GM04503 (cell line): ENCODE measurements around the gene ANGPTL2.

ENCODE experiments used
- DNase-seq: peaks from one replicate; pipeline ENCODE4 v3.0.0-alpha.2; 2012; ENCODE audit warnings: low read depth

The ANGPTL2 gene

DNA sequence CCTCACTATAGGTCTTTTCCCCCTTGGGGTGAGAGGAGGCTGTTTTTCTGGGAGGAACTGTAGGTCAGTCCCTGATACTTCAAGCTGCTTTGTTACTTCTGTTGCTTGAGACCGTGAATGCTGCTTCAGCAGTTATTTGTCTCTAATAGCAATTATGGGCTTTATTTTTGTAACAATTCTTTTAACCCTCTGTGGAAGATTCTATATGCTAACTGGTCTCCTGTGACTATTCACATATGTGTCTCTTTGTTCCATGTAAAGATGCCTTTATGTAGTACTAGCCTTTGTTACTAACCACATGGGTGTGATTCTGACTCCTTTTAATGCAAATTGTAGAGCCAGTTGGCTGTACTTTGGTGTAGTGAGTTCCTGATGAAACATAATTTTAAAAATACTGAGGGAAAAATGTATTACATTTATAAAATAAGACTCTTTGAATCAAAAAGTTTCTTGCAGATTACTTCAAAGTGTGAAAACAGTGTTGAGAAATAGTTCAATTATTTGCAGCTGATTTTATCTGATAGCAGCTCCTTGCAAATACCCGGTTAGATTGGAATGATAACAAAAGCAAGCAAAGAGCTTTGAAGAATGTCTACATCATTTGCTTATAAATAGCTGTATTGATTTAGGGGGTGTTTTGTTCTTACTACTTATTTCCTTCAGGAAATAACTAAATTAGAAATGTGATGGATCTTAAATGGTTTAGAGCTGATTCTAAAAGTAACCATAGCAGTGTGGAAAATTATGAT lies 46.6 kb downstream of the ANGPTL2 start:
- DNase-seq: no peak

DNA sequence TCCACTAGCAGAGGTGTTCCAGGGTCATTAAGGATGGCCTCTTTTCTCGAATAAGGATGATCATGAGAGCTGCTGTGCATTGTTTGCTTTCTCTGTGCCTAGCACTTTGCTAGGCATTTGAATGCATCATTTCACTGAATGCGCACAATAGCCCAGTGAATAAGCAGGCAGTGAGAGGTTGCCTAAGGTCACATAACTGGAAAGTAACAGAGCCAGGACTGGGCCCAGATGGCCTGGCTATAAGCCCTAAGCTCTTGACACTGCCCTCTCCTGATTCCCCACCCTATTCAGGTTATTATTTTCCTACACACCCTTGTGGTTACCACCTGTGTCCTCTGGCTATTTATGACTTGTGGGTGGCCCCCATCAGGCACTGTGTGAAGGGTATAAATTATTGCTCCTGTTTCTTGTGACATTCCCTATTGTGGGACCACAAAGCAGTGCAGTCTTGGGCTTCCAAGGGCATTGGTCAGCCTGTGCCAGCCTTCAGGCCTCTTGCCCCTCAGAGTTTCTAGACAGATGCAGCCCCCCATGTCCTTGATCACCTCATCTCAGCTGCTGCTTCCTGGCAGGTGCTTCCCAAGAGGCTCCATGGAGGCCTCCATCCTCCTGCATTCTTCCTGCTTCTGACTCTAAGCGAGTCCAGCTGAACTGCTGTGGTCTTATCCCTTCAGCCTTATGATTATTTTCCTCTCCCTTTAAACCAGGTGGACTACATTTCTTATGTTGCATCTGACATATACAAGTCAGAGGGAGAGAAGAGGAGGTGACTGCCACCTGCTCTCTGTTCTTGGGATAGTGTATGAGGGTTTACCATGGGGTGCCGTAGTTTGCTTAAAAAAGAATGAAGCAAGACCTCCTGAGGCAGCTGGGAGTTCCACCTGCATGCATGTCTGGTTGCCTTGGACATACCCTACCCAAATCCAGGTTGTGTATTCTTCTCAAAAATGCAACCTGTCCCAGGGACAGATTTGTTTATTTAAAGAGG lies 47.6 kb downstream of the ANGPTL2 start:
- DNase-seq: no peak

DNA sequence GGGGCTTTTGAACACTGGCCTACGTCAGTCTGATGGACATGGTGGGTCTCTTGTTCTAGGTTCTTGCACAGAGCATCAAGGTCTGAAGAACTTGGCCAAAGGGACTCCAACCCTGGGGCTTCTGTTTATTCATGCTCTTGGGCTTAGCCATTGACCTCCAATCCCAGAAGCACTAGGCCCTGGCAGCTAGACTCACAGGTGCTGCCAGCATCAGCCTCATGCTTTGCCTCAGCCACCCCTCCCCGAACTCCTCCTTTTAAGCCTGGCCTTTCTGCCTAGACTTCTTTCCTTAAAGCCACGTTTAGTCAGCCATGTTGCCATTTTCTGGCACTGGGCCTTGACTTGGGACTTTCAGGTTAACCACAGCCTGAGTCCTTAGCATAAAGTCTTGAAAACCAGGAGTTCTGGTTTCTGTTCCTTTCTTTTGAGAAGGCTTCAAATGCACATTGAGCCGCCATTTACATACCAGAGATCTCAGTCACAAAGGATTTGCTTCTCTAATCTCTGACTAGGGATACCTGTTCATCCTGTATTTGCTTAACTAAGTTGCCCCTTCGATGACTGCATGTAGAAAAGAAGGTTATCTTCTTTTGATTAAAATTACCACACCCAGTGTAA lies 54.7 kb downstream of the ANGPTL2 start:
- DNase-seq: no peak

DNA sequence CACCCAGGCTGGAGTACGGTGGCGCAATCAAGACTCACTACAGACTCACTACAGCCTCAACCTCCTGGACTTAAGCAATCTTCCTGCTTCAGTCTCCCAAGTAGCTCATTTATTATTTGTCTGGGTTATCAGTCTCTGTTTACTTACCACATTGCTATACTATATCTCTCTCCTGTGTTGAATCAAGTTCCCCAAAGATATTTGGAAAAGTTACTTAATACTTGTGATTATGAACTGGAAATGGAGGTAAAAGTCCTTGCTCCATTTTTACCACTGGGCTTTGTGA lies 55.6 kb downstream of the ANGPTL2 start:
- DNase-seq: no peak

DNA sequence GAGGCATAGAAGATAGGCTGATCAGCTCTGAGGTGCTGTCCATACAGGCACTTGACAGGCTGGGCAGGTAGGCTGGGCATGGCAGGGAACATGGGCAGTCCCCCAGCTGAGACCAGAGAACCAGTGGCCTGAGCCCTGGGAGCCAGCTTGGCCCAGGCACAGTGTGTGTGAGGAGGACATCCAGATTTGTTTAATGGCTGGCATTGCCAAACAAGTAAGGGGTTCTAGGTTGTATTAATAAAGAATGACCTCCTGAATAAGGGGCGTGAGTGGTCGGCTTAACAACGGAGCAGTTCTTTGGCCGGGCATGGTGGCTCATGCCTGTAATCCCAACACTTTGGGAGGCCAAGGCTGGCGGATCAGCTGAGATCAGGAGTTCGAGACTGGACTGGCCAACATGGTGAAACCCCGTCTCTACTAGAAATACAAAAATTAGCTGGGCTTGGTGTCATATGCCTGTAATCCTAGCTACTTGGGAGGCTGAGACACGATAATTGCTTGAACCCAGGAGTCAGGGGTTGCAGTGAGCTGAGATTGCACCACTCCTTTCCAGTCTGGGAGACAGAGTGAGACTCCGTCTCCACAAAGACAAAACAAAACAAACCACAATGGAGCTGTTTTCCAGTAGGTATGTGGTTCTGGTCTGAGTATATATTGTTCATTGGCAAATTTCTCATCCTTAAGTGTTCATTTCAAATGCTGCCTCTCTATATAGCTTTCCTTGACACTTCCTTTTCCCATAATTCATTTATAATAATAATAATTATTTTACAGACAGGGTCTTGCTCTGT lies 56.2 kb downstream of the ANGPTL2 start:
- DNase-seq: no peak

DNA sequence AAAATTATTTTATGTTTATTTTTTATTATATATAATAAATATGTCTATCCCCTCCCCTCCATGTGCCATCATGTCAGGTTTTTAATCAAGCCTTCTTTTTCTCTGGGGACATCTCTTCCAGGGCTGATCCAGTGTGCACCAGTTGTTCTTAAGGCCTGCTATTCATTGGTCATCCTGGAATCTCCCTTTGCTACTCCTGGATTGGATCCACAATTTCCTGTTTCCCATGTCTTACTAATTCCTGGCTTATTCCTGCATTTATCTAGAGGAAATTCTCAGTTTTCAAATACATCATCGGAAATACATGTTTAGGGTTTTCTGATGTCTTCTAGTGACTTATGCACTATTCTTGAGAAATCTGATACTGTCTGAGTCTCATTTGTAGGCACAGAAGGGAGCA lies 56.8 kb downstream of the ANGPTL2 start:
- DNase-seq: no peak

DNA sequence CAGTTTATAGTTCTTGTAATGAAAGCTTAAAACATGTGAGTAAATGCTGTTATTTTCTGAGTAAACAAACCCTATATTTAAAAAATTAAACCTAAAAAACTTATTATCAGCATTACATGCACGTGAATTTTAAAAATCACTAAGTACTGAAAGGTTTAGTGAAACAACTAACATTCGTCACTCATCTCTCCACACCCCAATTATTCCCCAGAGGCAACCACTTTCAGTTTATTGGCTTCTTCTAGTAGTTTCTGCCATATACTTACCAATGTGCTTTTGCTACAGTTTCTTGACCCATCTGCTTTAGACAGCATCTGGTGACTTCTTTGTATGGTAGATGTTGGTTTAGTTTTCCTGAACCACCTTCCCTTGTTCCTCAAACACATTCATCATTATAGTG lies 58.1 kb downstream of the ANGPTL2 start:
- no peak for DNase-seq

DNA sequence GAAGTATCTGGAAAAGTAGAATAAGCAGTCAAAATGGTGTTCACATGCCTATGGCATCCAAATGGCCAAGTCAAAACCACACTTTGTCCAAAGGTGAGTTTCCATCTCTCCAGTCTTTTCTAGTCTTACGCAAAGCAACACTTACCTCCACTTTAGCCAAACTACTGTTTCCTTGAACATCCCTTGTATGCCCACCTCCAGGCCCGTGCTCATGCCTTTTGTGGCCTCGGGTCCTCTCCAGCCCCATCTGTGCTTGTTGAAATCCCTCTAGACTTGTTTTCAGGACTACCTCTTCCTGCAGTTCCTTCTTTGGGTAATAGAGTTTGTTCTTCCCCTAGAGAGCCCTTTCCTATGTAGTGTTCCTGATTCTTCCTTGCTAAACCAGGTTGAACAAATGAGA lies 61.0 kb downstream of the ANGPTL2 start:
- no peak for DNase-seq

DNA sequence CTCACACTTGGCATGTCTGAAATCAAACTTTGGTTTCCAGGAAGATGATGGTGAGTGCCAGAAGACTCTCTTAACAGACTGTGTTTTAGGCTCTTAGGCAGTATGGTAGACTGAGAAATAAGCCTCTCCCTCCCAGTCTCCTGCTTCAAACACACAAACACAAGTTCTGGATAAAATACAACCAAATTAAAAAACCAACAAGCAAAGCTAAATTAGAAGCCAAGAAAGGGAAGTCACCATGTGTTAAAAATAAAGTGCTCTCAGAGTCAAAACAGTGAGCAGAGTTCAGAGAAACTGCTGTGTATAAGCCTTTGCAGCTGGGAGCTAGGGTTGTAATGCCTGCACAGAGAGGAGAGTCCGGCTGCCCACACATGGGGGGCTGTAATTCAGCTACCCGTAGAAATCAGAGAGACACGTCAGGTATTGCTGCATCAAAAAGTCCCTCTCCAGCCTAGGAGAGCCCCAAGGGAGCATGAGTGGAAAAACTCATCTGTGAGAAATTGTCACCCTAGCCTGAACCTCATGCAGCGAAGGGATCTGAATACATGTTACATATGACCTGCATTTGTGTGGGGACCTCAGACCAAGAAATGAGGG lies 62.6 kb downstream of the ANGPTL2 start:
- DNase-seq: no peak

DNA sequence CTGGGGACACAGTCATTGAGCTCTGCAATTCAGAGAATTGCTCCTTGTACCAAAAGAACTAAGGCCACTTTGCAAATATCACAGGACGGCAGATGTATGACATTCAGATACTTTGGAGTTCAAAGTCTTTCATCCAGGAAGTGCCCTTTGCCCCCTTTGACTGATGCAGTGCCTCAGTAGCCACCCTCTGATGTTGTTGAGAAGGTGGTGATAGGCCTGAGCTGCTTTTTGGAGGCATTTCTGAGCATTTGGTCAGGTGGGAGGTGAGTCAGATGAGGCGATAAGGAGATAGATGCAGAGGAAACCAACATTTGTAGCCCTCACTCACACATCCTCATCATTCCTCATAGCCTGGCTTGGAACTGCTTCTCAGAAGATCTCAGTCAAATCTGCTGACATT lies 63.4 kb downstream of the ANGPTL2 start:
- no peak for DNase-seq

DNA sequence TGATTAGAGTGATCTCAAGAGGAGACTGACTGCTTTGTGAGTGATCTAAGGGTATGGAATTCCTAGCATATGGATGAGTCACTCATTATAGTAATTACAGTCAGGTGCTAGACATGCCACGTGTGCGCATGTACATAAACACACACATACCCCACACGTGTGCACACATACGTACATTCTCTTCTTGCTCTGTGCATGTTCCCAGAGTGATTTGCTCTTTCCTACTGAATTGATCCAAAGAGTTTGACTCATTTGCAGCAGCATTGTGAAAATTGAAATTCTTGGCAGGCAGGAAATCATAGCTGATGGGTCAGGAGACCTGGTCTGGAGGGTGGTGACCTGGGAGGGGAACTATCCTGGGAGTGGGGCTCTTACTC lies 63.8 kb downstream of the ANGPTL2 start:
- no peak for DNase-seq

DNA sequence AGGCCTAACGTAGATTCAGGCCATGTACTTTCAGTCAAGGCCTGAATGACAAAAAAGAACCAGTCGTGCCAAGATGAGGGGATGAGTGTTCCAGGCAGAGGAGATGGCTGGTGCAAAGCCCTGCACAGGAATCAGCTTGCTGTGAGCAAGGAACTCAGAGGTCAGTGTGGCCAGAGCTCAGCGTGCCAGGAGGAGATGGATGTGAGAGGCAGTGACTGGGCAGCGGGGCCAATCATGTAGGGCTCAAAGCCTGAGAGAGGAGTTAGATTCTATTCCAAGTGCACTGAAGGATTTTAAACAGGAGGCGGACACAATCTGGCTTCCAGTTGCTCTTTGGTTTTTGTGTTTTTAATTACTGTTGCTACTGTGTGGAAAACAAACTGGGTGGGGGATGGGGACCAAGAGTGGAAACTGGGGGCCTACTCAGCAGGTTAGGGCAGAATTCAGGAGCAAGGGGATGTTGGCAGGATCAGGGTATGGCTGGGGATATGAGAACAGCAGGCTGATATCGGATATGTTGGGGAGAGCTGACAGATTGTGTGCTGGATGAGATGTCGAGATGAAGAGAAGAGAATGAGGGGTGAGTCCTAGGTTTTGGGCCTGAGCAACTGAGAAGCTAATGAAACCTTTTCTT lies 64.3 kb downstream of the ANGPTL2 start:
- DNase-seq: no peak

DNA sequence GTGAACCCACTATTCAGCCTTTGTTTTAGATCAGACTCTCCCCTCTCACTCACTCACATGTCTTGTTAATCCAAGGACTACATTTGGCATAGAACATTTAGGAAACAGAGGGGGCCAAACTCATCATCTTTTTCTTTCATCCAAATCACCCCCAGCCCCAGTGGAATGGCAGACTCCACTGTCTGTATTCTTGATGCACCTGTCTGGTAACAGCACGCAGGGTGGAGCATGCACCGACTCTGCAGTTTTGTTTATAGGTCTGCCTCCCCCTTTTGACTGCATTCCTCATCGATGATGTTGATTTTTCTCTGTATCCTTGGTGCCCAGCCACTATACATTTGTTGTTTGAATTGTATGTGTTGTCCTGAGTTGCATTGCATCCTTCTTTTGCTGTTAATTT lies 66.0 kb downstream of the ANGPTL2 start:
- no peak for DNase-seq

DNA sequence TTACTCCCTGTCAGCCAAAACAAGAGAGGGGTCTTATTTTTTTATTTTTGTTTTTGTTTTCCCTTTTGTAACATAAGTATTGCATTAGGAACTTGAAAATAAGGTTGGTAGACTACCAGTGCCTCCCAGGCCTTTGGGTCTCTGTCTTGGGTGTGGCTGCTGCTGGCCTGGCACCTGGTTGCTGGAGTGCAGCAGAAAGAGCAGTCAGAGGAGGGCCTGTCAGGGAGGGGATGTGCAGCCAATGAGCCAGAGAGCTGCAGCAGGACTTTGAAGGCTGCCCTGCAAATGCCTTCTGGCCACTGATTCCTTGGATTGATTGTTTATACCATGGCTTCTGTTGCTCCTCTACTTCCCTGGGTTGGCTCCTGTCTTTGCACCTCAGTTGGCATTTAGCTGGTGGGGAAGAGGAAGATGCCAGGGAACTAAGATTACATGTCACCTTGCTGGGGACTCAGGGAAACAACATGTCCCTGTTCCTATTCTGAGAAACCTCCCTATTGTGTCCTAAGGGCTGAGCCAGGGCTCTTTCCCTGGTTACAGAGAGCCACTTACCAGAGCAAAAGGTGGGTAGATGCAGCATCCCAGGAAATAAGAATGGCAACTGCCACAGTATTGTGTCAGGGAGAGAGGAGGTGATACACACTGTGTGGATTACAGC lies 66.6 kb downstream of the ANGPTL2 start:
- no peak for DNase-seq

DNA sequence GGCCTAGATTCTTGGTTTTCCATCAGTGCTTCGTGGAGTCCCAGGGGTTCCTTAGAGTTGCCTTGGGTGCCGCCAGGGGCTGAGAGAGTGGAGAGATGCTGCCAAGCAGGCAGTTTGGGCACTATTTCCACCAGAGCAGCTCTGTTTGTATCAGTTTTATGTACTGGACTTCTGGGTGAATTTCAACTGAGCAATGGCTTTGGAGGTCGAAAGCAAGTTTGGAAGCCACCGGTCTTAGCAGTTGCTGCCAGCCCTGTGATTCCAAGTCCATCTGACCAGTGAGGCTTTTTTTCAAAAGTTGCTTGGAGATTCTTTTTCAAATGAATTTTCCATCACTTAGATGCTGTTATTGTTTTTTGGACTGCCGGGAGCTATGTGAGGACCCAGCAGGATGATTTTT lies 68.5 kb downstream of the ANGPTL2 start:
- no peak for DNase-seq

DNA sequence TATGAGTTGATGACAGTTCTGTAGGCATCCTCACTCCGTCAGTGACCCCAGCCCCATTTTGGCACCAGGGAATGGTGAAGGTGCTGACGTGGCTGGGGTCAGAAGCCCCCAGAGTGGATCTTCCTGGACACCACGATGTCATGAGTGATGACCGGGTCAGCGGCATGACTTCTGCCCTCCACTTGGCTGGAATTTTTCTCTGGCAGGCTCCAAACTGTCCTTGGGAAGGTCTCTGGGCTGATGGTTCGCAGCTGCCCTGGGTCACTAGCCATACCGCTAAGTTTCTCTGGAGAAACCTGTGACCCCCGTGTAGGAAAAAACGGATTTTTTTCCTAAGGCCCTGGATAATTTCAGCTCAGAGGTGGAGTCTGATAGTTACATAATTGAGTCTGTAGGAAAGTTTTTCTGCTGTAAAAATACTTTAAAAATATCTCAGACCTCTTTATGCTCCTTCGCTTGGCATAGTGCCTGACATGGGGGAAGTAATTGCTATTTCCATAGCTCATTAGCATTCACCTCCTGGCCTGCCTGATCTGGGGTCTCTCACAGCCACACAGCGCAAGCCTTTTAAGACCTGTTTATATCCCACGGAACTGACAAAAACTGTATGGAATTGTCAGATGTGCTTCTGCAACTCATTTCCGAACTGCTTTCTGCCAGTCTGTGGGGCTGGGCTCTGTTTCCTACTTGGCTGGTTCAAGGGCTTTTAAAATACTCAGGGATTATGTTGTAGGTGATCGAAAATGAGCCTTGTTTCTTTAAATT lies 69.2 kb downstream of the ANGPTL2 start:
- no peak for DNase-seq

DNA sequence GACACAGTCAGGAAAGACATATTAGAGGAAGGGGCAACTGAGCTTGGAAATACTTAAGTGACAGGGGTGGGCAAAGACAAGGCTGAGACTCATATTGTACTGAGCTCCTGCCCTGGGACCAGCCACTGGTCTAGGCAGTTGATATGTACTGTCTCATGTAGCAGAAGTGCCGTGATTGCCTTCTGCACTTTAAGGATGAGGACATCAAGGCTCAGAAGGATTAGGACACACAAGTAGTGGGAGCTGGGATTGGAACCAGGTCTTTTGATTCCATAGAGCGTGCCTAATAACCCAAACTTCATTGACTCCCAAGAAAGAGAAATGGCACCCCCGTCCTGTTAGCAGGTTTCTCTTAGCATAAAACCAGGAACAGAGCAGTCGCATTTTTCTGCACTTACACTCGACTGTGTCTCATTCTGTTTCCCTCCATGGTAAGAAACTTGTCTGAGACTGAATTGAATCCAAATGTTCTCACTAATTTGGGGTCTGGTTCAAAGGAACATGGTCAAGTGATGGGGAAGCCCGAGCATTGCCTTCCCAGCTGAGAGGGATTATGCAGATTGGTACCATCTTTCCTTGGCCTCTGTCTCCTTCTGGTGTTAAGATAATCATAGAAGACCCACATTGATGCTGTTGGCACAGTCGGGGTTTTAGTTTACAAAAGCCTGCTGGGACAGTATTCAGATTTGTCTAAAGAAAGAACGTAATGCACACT lies 70.4 kb downstream of the ANGPTL2 start:
- no peak for DNase-seq

DNA sequence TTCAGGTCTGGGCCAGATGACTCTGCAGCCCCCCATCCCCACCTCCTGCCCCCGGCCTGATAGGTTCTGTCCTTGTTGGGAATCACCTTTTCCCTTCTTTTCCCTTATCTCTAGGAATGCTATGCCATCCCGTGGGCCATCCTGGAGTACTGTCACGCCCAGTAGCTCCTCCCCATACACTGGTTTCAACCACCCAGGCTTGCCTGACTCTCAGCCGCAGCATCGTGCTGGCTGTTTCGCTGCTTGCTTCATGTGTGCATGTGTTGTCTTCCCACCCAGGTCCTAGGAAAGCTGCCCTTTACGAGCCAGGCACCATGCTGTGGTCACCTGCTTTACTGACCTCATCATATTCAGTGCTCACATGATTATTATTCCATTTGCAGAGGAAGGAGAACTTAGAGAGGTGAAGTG lies 71.8 kb downstream of the ANGPTL2 start:
- DNase-seq: no peak

DNA sequence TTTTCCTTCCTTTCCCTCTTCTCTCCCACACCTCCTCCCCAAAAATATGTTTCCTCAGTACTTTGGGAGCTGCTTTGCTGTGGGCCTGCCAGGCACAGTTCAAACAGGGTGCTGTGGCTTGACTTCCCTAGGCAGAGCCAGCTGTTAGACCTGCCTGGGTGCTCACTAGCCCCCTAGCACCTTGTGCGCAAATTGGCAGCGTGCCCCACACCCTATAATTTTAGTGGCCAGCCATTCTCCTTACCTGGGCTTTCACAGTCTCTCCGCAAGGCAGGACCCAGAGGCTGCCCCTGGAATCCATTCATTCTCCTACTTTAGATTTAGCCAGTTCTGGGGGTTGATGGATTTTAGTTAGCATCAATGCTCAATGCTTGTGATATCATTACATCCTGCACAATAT lies 72.3 kb downstream of the ANGPTL2 start:
- no peak for DNase-seq
